Stimulated activated naive CD8-positive, alpha-beta T cell treated with anti-CD3 and anti-CD28 coated beads, Interleukin-15, Interleukin-2, amounts not matched to agents 100 U/mL and 50 U/mL, for 24 hours (primary cell): ENCODE results near the gene RNU1-2.
"Not testable (repeated sequence)": the region's sequence is repeated elsewhere in the genome, so short reads cannot be mapped to it uniquely, and the experiment has no call there.

Source experiments
- ATAC-seq: fragments of 150-1000 bp; cut with Tn5 transposase; one replicate; pipeline ENCODE4 v1.10.0; 2021
- DNase-seq: peaks from one replicate; pipeline ENCODE4 v3.0.0; 2021

The RNU1-2 gene

GRCh38 chr1:16888860-16889816 lies 6.6 kb upstream of the RNU1-2 start:
- peak; percentile 89 for DNase-seq
- ATAC-seq, result peak; percentile 73

- ATAC-seq, DNase-seq: not testable (repeated sequence)
Measured at GRCh38 chr1:16890539-16891021, 5.2 kb upstream of the RNU1-2 start.

GRCh38 chr1:16891057-16891456 lies 4.7 kb upstream of the RNU1-2 start:
- DNase-seq, result not testable (repeated sequence)

GRCh38 chr1:16892978-16893525 lies 2.7 kb upstream of the RNU1-2 start:
- not testable (repeated sequence) for DNase-seq, ATAC-seq

More at GRCh38 chr1:16891057-16891456, 4.7 kb upstream of the RNU1-2 start:
- not testable (repeated sequence) for ATAC-seq

GRCh38 chr1:16893796-16894195 lies 2.0 kb upstream of the RNU1-2 start:
- not testable (repeated sequence) for DNase-seq, ATAC-seq

GRCh38 chr1:16894338-16894737 lies 1.4 kb upstream of the RNU1-2 start:
- ATAC-seq, DNase-seq: not testable (repeated sequence)

- ATAC-seq, DNase-seq: not testable (repeated sequence)
Measured at GRCh38 chr1:16895233-16895597, 565 bp upstream of the RNU1-2 start.

- ATAC-seq, result peak; percentile 38
Measured at GRCh38 chr1:16896316-16897055, 706 bp downstream of the RNU1-2 start.

GRCh38 chr1:16897653-16898052 lies 1.9 kb downstream of the RNU1-2 start:
- not testable (repeated sequence) for DNase-seq, ATAC-seq

More at GRCh38 chr1:16896316-16897055, 706 bp downstream of the RNU1-2 start:
- peak; percentile 73 for DNase-seq

GRCh38 chr1:16898298-16898697 lies 2.5 kb downstream of the RNU1-2 start:
- not testable (repeated sequence) for DNase-seq, ATAC-seq

- not testable (repeated sequence) for ATAC-seq, DNase-seq
Measured at GRCh38 chr1:16899020-16899419, 3.2 kb downstream of the RNU1-2 start.

GRCh38 chr1:16900751-16901150 lies 5.0 kb downstream of the RNU1-2 start:
- DNase-seq (no peak), ATAC-seq (no peak)

GRCh38 chr1:16901371-16901770 lies 5.6 kb downstream of the RNU1-2 start:
- not testable (repeated sequence) for DNase-seq, ATAC-seq

GRCh38 chr1:16903054-16903453 lies 7.3 kb downstream of the RNU1-2 start:
- ATAC-seq (no peak), DNase-seq (no peak)

- ATAC-seq (no peak), DNase-seq (no peak)
Measured at GRCh38 chr1:16903458-16903796, 7.6 kb downstream of the RNU1-2 start.

- ATAC-seq (peak; percentile 96), DNase-seq (peak; percentile 100)
Measured at GRCh38 chr1:16904560-16905109, 8.9 kb downstream of the RNU1-2 start.

GRCh38 chr1:16905110-16905867 lies 9.5 kb downstream of the RNU1-2 start:
- ATAC-seq (peak; percentile 81), DNase-seq (peak; percentile 57)

- no peak for DNase-seq
- ATAC-seq, result no peak
Measured at GRCh38 chr1:16905868-16906702, 10.3 kb downstream of the RNU1-2 start.

- no peak for DNase-seq
- ATAC-seq, result no peak
Measured at GRCh38 chr1:16906873-16907272, 11.1 kb downstream of the RNU1-2 start.
